SH-SY5Y (cell line): ENCODE data around the gene BCL6B.

Experiments used
- GATA2 ChIP-seq: IDR thresholded peaks from 2 replicates; pipeline ENCODE4 v1.6.1; 2011; ENCODE audit warnings: mild to moderate bottlenecking, low read depth, low read length
- GATA3 ChIP-seq: IDR thresholded peaks from 2 replicates; pipeline ENCODE4 v1.6.1; 2011; ENCODE audit warnings: low read depth, mild to moderate bottlenecking, low read length, moderate library complexity

GRCh38 chr17:7027335-7027734 lies 4.5 kb downstream of the BCL6B start:
- TF ChIP-seq GATA2 (no peak), GATA3 (no peak)
